ENCODE data around the gene CUBN. TPM values are rescaled to one million over a fixed set of nuclear protein-coding genes. Genes with fewer than 3 reads are reported as not detected.

CUBN gene
- total and polyA plus RNA-seq, 2 of the 13 experiments (the other 11 are each of a cell fraction or from before 2014, with no cell fraction given) = 0.27 to 0.32 TPM

DNA sequence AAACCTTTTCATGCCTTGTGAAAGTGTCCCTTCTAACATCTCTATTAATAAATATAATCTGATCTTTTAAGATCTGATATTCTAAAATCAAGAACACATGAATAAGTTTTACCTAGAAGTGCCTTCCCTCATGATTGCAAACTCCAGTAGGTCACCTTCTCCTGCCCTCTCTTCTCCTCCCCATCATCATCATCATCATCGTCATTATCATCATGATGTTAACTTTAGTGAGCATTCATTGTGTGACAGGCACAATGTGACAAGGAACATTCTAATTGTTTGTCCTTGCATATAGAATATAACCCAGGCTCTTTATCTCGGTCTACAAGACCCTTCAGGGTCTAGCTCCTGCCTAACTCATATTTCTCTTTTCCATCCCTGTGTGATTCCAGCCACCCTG lies 51.7 kb downstream of the CUBN start:
- H3K27ac ChIP-seq (ENCODE audit: extremely low read length, insufficient read depth, low read length) = no peak overlapping the region
- CTCF ChIA-PET (ENCODE audit: low intra/inter-chr PET ratio, low total read pairs) = no interaction called here
- no peak for DNase-seq (ENCODE audit: low spot score)
- H3K9ac ChIP-seq (ENCODE audit: insufficient read depth, low read depth, low read length) = no peak overlapping the region
- POLR2A ChIA-PET = no interaction called here
- no peaks in the 10 kb centered on the region for H3K9me3 ChIP-seq (ENCODE audit: low read length)
- intact Hi-C loops (cut with micrococcal nuclease; ENCODE audit: unreplicated experiment) (no loop called here), in situ Hi-C loops (cut with HindIII; ENCODE audit: extremely low pct_ligation_motif_present, low pct_unique_long_range_greater_than_20kb) (no loop called here)
- no peak overlapping the region for H3K4me2 ChIP-seq (ENCODE audit: low read depth, low read length)
- FAIRE-seq = no peak
- no peaks in the 10 kb centered on the region for H3K79me2 ChIP-seq (ENCODE audit: insufficient read depth, low read length)
- H3K4me1 ChIP-seq (ENCODE audit: insufficient read depth, low read length) = no peaks in the 10 kb centered on the region
- H3K36me3 ChIP-seq (replicated peaks in 1 of 2; ENCODE audit: control insufficient read depth in 1 of 2, insufficient read depth in 2 of 2, low read length in 2 of 2) = no peaks in the 10 kb centered on the region
- WGBS (ENCODE audit: low lambda C conversion rate) = 15% methylated on average over 2 of the region's 2 CpGs
- H4K20me1 ChIP-seq (ENCODE audit: insufficient read depth, low read length) = no peaks in the 10 kb centered on the region
- no peaks in the 10 kb centered on the region; a peak in 1 of 5 replicates for H3K27me3 ChIP-seq (ENCODE audit: control insufficient read depth in 1 of 2, insufficient read depth in 2 of 2, low read length in 2 of 2)
- ATAC-seq = no peak
- H3K4me3 ChIP-seq (replicated peaks in 1 of 3; ENCODE audit: insufficient read depth in 1 of 3, low read depth in 2 of 3, low read length in 3 of 3) = no peak overlapping the region
- no TSS peak for BruUV-seq (replicated peaks)
- TF ChIP-seq, protein P1, sequence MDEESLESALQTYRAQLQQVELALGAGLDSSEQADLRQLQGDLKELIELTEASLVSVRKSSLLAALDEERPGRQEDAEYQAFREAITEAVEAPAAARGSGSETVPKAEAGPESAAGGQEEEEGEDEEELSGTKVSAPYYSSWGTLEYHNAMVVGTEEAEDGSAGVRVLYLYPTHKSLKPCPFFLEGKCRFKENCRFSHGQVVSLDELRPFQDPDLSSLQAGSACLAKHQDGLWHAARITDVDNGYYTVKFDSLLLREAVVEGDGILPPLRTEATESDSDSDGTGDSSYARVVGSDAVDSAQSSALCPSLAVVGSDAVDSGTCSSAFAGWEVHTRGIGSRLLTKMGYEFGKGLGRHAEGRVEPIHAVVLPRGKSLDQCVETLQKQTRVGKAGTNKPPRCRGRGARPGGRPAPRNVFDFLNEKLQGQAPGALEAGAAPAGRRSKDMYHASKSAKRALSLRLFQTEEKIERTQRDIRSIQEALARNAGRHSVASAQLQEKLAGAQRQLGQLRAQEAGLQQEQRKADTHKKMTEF (CRISPR knock-in tag; IDR thresholded peaks at IDR 0.05) = no peak
- TF ChIP-seq NFKBIZ (CRISPR knock-in tag; IDR thresholded peaks at IDR 0.05) = no peak
- peak; percentile 63 for TF ChIP-seq CREB1 (IDR thresholded peaks at IDR 0.05)
- no peak for TF ChIP-seq CREB1 (CRISPR knock-in tag; IDR thresholded peaks at IDR 0.05)
- no peak overlapping the region for H2AFZ ChIP-seq (ENCODE audit: low read length)

DNA sequence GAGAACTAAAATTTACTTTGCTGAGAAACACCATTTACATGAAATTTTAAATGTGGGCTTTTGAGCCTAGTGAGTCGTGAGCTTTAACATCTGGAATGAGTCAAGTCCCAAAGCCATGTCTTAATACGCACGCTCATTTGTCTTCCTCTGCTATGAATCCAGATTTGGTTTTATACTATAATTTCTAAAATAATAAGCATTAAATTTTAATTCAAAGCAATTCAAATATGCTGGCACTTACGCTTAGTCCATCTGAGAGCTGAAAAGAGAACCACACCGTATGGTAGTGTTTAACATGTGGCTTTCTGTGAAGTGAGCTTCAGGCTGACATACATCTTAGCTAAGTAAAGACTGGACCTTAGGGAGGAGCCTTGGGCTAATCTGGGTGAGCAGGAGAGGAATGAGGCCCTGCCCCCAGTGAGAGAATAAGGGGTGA lies 52.2 kb downstream of the CUBN start:
- CTCF ChIA-PET (ENCODE audit: low intra/inter-chr PET ratio, low total read pairs) = no interaction called here
- Histone ChIP-seq H3K4me2 (ENCODE audit: low read depth, low read length) (no peak overlapping the region), H3K27ac (ENCODE audit: extremely low read length, insufficient read depth, low read length) (no peak overlapping the region), H3K4me1 (ENCODE audit: insufficient read depth, low read length) (no peaks in the 10 kb centered on the region), H3K9me3 (ENCODE audit: low read length) (no peaks in the 10 kb centered on the region), H3K79me2 (ENCODE audit: insufficient read depth, low read length) (no peaks in the 10 kb centered on the region), H3K9ac (ENCODE audit: insufficient read depth, low read depth, low read length) (no peak overlapping the region), H4K20me1 (ENCODE audit: insufficient read depth, low read length) (no peaks in the 10 kb centered on the region), H2AFZ (ENCODE audit: low read length) (no peak overlapping the region), H3K36me3 (replicated peaks in 1 of 2; ENCODE audit: control insufficient read depth in 1 of 2, insufficient read depth in 2 of 2, low read length in 2 of 2) (no peaks in the 10 kb centered on the region), H3K4me3 (replicated peaks in 1 of 3; ENCODE audit: insufficient read depth in 1 of 3, low read depth in 2 of 3, low read length in 3 of 3) (no peak overlapping the region), H3K27me3 (ENCODE audit: control insufficient read depth in 1 of 2, insufficient read depth in 2 of 2, low read length in 2 of 2) (no peaks in the 10 kb centered on the region; a peak in 1 of 5 replicates)
- in situ Hi-C loops (cut with HindIII; ENCODE audit: extremely low pct_ligation_motif_present, low pct_unique_long_range_greater_than_20kb) (no loop called here), intact Hi-C loops (cut with micrococcal nuclease; ENCODE audit: unreplicated experiment) (no loop called here)
- DNase-seq (ENCODE audit: low spot score) (no peak), ATAC-seq (no peak), FAIRE-seq (no peak)
- no TSS peak for BruUV-seq (replicated peaks)
- WGBS (ENCODE audit: low lambda C conversion rate) = 58% methylated on average over 5 of the region's 5 CpGs
- POLR2A ChIA-PET = no interaction called here
- TF ChIP-seq GTF3A (CRISPR knock-in tag; conservative IDR thresholded peaks at IDR 0.05) = no peak
- no peak for TF ChIP-seq SRF (IDR thresholded peaks at IDR 0.05; ENCODE audit: low read depth, low read length)
- TF ChIP-seq, protein P2, sequence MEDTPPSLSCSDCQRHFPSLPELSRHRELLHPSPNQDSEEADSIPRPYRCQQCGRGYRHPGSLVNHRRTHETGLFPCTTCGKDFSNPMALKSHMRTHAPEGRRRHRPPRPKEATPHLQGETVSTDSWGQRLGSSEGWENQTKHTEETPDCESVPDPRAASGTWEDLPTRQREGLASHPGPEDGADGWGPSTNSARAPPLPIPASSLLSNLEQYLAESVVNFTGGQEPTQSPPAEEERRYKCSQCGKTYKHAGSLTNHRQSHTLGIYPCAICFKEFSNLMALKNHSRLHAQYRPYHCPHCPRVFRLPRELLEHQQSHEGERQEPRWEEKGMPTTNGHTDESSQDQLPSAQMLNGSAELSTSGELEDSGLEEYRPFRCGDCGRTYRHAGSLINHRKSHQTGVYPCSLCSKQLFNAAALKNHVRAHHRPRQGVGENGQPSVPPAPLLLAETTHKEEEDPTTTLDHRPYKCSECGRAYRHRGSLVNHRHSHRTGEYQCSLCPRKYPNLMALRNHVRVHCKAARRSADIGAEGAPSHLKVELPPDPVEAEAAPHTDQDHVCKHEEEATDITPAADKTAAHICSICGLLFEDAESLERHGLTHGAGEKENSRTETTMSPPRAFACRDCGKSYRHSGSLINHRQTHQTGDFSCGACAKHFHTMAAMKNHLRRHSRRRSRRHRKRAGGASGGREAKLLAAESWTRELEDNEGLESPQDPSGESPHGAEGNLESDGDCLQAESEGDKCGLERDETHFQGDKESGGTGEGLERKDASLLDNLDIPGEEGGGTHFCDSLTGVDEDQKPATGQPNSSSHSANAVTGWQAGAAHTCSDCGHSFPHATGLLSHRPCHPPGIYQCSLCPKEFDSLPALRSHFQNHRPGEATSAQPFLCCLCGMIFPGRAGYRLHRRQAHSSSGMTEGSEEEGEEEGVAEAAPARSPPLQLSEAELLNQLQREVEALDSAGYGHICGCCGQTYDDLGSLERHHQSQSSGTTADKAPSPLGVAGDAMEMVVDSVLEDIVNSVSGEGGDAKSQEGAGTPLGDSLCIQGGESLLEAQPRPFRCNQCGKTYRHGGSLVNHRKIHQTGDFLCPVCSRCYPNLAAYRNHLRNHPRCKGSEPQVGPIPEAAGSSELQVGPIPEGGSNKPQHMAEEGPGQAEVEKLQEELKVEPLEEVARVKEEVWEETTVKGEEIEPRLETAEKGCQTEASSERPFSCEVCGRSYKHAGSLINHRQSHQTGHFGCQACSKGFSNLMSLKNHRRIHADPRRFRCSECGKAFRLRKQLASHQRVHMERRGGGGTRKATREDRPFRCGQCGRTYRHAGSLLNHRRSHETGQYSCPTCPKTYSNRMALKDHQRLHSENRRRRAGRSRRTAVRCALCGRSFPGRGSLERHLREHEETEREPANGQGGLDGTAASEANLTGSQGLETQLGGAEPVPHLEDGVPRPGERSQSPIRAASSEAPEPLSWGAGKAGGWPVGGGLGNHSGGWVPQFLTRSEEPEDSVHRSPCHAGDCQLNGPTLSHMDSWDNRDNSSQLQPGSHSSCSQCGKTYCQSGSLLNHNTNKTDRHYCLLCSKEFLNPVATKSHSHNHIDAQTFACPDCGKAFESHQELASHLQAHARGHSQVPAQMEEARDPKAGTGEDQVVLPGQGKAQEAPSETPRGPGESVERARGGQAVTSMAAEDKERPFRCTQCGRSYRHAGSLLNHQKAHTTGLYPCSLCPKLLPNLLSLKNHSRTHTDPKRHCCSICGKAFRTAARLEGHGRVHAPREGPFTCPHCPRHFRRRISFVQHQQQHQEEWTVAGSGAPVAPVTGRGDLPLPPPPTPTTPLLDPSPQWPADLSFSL (CRISPR knock-in tag; IDR thresholded peaks at IDR 0.05) = no peak
- TF ChIP-seq ZNF788 (CRISPR knock-in tag; IDR thresholded peaks at IDR 0.05; ENCODE audit: borderline replicate concordance) = no peak
- no peak for TF ChIP-seq ZNF556 (CRISPR knock-in tag; IDR thresholded peaks at IDR 0.05; ENCODE audit: borderline replicate concordance)
